GM19438 (cell line): ENCODE data around the gene SNUPN.
A peak's percentile ranks its signal among the peaks of the same experiment; 100 is the strongest.

Source experiments
- ATAC-seq: cut with Tn5 transposase; IDR thresholded peaks from one replicate; pipeline ENCODE4 v1.9.1; 2021; ENCODE audit warnings: low read depth; ENCODE audit not compliant: unreplicated experiment

SNUPN gene

GRCh38 chr15:75654201-75654907 lies 28.8 kb upstream of the SNUPN start:
- no peak for ATAC-seq

GRCh38 chr15:75653347-75653913 lies 27.9 kb upstream of the SNUPN start:
- no peak for ATAC-seq

GRCh38 chr15:75651810-75652543 lies 26.5 kb upstream of the SNUPN start:
- no peak for ATAC-seq

GRCh38 chr15:75650908-75651809 lies 25.6 kb upstream of the SNUPN start:
- no peak for ATAC-seq

GRCh38 chr15:75649848-75650247 lies 24.3 kb upstream of the SNUPN start:
- no peak for ATAC-seq

- no peak for ATAC-seq
Measured at GRCh38 chr15:75649045-75649761, 23.7 kb upstream of the SNUPN start.

GRCh38 chr15:75648156-75649000 lies 22.9 kb upstream of the SNUPN start:
- no peak for ATAC-seq

GRCh38 chr15:75647370-75648155 lies 22.0 kb upstream of the SNUPN start, which contains the start of gene SNX33:
SNX33 (plus strand) TSS chr15:75647912; CDS start chr15:75649103, 1,191 bp downstream.
- ATAC-seq, result peak; percentile 48

GRCh38 chr15:75646944-75647364 lies 21.4 kb upstream of the SNUPN start:
- ATAC-seq, result no peak

- no peak for ATAC-seq
Measured at GRCh38 chr15:75646112-75646943, 20.8 kb upstream of the SNUPN start.

GRCh38 chr15:75644376-75644775 lies 18.9 kb upstream of the SNUPN start:
- ATAC-seq, result no peak

GRCh38 chr15:75641603-75642002 lies 16.1 kb upstream of the SNUPN start:
- ATAC-seq, result no peak

- ATAC-seq, result no peak
Measured at GRCh38 chr15:75641179-75641503, 15.6 kb upstream of the SNUPN start.

- ATAC-seq, result peak; percentile 36
Measured at GRCh38 chr15:75640483-75641178, 15.1 kb upstream of the SNUPN start.

GRCh38 chr15:75639709-75640482 lies 14.4 kb upstream of the SNUPN start, which contains the start of gene IMP3:
IMP3 (minus strand) TSS chr15:75640224; CDS start chr15:75640168, 56 bp downstream.
- peak; percentile 91 for ATAC-seq

- no peak for ATAC-seq
Measured at GRCh38 chr15:75639191-75639708, 13.7 kb upstream of the SNUPN start.
